HG02970 (cell line): ENCODE data around the gene ZFAND3.

Experiments
- ATAC-seq: cut with Tn5 transposase; IDR thresholded peaks from one replicate; pipeline ENCODE4 v1.9.1; 2021; ENCODE audit warnings: mild to moderate bottlenecking, moderate library complexity, moderate number of reproducible peaks; ENCODE audit not compliant: unreplicated experiment, low FRiP score

ZFAND3 gene

DNA sequence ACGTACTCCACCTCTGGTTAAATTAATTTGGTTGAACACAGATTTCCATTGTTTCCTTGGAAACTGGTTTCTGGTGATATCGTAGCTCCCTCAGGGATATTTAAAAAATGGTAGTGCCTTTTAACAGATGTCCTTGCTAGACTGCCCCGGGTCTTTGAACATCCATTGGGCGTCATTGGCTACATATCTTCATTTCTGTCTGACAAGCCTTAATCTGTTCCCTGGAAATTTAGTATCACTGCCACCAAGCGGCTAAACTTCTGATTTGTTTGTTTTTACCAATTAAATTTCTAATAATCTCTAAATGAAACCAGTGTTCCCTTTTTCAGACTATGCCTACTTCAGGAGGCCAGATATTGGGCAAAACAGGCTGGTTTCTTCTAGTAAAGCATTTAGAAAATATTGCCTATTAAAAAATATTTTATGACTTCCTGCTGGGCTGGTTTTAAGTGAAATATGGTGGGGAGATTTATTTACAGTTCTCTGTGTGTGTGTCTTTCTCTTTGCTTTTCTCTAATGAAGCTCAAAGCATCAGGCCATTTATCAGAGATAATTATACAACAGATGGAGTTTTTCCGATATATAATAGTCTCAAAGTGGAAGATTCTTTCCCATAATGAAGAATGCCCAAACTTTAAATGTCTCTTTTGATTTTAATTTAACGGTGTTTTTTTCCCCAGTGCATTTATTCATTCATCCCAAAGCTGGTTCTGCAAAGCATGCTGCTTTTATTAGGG, 249.5 kb downstream of the ZFAND3 start:
- no peak for ATAC-seq

DNA sequence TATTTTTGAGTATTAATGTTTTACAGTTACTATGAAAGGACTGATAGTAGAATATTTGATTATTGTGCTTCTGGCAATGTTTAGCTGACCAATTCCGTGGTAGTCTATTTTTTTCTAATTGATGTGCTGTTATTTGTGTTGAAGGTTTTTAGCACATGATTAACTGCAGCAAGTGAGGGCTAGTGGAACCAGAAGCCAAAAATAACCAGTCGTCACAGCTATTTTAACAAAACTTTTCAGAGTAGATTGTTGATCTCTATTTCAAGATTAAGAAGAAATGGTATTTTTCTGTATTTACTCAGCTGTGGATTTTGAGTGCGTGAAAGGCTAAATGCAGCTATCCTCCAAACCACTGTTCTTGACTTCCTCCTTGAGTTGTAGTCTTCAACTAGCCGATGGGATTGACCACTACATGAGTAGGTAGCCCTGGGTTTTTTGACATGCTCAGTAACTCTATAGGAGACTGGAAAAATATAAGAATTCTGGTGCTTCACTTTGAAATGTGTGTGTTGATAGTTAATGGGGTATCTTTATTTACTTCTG, 258.0 kb downstream of the ZFAND3 start:
- no peak for ATAC-seq

DNA sequence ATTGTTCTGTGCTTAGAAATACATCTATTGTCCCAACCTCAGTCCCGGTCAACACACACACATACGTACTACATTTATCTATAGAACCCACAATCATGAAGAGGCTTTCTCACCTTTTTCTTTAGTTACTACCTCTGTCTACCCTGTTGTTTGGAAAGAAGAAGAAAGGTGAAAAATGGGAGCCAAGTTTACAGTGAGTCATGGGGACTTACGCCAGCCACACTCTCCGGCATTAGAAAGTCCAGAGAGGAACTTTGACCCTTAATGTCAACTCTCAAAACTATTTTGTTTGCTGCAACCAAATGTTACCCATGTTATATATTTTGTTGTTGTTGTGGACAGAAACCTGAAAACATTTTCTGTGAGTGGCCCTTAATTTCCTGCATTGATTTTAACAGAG, 259.1 kb downstream of the ZFAND3 start:
- no peak for ATAC-seq

DNA sequence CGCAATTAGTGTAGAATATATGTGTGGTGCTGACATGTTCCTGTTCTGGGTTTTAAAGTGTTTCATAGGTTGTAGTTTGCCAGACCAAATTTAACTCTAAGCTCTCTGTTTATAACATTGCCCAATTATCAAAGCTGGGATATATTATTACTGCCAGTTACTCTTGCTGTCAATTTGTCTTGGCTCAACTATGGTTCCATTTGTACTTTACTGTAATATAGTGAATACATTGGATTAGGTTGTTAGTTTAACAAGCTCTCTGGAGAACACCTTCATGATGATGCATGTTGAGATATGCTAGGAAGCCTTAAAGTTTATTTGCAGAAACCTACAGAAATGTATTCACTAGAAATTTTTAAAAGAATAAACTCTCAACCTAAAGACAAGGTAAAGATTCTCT, 259.6 kb downstream of the ZFAND3 start:
- no peak for ATAC-seq

DNA sequence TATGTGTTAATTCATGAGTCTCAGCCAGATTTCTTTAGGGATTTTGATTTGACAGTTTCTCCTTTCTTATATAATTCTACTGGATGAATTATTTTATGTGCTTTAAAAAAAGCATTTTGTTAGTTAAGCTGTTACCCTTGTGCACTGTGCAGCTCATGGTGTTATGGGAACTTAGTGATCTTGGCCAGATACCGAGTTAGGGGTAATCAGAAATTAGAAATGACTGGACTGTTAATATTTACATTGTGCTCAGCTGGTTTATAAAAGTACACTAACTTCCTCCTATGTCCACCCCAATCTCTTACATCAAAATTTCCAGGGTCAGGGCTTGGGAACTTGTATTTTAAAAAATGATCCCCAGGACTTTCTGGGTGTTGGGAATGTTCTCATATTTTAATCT, 260.0 kb downstream of the ZFAND3 start:
- ATAC-seq, result no peak

DNA sequence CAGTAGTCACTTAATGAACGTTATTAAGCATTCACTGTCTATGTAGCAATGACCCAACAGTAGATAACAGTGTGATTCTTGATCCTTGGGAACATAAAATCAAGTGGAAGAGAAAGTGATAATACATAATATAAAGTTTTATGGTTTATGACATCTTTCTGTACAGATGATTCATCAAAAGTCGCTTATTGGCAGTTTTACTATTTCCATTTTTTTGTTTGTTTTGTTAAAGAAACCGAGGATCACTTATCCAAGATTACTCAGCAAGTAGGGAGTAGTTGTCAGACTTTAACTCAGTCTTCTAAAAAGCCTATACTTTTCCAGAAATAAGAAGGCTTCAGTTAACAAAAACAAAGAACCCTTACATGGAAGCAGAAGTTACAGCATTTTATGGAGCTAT, 260.8 kb downstream of the ZFAND3 start:
- no peak for ATAC-seq

DNA sequence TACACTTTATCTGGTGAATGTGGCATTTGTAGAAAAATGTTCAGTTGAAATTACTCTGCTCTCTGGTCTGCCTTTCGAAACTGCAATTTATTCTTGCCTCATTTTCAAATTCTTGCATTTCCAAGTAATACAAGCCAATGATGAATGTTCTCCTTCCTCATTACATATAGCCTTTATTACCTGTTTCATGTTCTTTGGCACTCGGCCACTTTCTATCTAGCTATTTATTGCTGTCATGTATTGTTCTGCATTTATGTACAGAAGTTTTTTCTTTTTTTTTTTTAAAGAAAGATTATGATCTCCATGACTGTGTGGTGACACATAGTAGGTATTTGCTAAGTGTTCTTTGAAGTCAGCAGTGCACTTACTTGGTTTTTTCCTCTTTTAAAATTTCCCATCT, 261.4 kb downstream of the ZFAND3 start:
- no peak for ATAC-seq

DNA sequence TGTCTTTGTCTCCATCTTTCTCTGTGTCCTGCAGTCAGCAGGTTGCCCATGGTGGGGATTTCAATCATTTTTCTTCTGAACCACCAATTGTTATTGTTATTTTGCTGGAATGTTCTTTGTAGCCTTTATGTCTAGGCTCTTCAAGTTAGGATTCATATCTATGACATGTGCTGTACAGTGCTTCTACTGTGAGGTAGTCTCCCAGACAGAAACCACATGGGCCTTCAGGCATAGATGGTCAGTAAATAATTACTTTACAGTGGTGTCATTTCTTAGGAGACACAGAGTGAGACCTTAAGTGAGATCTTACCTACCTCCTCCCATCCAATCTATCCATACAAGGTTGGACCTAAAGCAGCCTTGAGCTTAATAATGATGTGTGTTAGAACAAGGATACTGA, 265.5 kb downstream of the ZFAND3 start:
- no peak for ATAC-seq

DNA sequence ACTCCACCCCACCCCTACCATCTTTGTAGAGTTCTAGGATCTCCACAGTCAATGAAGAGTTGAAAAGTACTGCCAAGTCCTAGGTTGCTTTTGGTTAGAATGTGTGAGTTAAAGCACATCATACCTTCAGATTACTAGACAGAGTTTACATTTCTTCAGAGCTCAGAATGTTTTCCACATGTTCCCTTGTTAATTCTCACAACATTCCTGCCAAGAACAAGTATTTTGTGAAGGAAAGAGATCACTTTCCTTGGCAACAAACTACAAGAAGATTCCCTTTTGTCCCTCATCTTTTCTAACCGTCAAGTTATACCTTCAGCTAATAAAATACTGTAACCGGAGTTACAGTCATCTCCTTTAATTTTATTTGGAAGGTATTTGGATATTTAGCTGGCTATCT, 266.8 kb downstream of the ZFAND3 start:
- no peak for ATAC-seq

DNA sequence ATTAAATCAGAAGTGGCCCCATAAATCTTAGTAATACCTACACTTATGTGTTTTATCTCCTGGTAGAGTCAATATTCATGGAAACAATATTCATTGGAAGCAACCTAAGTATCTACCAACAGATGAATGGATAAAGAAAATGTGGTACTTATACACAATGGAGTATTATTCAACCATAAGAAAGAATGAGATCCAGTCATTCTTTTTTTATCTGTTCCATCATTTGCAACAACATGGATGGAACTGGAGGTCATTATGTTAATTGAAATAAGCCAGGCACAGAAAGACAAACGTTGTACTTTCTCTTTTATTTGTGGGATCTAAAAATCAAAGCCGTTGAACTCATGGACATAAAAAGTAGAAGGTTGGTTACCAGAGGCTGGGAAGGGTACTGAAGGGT, 268.5 kb downstream of the ZFAND3 start:
- no peak for ATAC-seq

DNA sequence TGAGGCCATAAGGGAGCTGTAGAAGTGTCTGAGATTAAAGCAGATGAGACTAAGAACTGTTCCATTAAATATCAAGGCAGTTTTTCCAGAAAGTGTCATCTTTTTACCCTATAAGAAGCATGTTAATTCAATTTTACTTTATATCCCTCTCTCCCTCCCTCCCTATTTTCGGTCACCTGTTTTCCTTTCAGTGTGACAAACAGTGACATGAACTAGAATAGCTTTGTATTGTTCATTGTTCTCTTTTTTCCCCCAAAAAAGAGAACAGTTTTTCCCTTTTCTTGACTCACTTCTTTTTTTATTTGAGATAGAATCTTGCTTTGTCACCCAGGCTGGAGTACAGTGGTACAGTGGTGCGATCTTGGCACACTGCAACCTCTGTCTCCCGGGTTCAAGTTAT, 269.3 kb downstream of the ZFAND3 start:
- no peak for ATAC-seq

DNA sequence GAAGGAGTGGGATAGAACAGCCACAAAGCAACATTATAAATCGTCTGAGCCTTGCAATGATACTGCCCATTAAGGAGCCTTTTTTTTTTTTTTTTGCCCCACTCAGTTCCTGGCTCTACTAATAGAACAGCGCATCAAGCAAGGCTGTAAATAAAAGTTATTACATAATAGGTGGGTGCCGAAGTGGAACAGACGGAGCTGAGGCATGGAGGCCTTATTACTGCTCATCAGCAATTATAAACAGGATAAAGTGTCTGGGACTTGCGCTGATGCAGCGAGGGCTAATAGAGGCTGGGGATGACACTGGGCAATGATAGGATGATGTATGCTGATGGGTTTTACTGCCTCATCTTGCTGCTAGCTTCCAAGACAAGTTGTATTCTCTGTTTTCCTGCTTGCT, 272.1 kb downstream of the ZFAND3 start:
- no peak for ATAC-seq

DNA sequence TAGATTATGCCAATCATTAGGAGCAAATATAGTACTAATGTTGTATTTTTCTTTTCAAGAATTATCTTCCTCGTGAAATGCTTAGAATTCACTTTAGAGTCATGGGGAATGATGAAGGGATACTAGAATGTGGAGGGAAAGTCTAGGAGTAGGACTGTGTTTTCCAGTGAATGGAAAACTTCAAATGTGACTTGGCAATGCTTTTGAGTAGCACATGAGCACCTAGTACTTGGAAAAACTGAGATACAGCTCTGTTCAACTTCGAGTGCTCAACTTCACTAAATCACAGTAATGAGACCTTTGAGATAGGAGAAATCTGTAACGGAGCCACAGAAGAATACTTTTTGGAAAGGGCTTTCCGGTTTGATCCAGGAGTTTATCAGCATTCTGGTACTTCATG, 272.9 kb downstream of the ZFAND3 start:
- ATAC-seq, result no peak

DNA sequence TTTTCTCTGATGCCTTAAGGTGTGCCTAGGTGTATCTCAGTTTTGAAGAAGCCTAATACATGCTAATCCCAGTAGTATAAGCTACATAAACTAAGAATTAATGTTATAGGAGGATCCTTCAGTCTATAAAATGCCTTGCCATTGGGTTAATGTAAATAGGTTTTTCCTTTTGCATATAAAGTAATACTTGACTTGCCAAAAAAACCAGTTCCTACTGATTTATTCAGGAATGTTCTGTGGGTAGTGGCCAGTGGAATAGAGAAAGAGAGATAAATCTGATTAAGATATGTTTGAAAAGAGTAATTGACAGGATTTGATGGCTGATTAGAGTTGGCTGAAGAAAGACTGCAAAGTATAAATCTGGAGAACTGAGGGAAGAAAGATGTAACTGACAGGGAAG, 273.4 kb downstream of the ZFAND3 start:
- no peak for ATAC-seq

DNA sequence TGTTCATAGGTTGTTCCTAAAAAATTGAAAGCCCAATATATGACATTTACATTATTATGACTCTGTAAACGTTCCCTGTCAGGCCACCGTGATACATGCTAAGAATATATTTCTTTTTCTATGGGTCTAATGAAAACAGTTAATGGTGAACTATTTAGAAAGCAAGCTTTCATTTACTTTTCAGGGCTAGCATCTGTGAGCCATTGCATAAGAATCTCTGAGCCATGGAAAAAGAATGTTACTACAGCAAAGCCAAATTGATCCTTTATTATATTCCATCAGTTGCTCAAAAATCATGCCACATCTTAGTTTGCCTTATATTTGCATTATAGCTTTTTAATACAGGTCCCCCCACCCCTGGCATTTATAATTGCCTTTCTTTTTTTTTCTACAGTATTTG, 275.5 kb downstream of the ZFAND3 start:
- ATAC-seq, result no peak

DNA sequence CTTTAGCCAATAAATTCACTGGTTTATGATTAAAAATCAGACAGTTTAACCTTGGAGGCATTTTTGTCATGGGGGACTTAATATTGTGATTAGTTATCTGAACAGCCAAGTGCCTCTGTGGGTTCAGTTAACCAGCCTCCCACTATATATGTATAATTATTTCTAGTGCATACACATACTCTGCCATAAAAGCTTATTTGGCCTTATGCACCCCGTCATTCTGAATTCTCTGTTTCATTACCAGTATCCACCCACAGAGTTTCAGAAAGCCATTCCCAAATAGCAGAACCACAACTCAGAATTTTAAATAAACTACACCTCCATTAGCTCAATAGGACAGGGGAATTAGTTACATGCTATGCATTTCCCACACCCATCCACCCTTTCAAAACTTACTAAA, 279.7 kb downstream of the ZFAND3 start:
- ATAC-seq, result no peak

DNA sequence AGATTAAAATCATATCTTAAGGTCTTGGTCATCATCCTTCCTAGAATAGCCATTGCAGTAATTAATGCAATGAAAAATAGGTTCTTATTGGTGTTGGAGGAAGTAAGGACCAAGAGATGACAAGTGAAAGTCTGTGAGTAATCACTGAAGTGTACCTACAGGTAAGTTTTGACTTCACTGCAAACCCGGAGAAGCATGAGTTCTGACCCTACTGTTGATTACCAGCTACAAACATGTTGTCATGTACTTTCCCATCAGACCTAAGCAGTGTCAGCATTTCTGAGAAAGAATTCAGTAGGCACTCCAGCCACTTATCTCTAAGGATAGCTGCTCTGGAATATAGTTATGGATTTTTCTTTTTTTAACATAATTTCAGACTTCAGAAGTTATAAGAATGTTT, 280.9 kb downstream of the ZFAND3 start:
- no peak for ATAC-seq

DNA sequence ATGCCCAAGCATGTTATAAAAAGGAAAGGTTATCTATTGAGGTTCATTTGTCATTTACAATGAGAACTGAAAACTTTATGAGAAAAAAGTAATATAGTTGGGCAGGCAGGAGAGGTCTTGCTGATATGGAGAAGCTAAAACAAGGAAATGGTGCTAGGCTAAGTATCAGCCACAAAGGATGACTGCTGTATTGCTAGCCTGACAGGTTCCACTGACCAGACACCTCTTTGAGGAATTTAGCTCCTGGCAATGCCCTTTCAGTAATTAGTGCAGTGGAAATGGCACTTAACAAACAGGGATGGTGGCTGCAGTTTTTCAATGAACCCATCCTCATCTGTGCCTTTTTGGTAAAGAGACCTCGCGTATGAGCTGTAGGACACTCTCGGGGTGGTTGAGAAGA, 284.4 kb downstream of the ZFAND3 start:
- no peak for ATAC-seq

DNA sequence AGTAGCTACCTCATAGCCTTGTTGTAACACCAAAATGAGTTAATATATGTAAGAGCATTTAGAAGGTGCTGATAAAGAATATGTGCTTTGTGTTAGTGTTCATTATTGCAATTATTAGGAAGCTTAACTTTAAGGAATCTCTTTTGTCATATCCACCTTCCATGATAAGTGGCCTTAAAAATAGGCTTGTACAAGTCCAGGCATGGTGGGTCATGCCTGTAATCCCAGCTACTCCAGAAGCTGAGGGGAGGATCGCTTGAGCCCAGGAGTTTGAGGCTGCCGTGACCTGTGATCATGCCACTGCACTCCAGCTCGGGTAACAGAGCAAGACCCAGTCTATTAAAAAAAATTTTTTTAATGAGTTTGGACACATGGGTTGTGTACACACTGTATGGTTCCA, 285.5 kb downstream of the ZFAND3 start:
- no peak for ATAC-seq

DNA sequence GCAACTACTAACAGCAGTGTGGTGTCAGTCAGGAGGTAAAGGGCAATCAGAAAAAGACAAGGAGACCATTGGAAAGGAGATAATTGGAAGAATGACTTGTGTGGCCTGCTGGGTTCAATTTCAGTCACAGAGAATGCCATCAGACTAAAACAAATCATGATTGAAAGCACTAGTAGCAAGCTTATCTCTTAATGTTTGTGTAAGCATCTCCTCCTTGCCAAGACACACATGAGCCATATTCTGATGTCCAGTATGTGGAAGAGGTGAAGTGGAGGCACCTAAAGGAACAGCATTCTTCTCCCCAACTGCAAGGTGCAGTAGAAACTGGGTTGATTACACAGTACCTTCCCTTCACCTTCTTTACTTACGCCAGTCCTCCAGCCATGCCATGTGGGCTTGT, 287.5 kb downstream of the ZFAND3 start:
- no peak for ATAC-seq

DNA sequence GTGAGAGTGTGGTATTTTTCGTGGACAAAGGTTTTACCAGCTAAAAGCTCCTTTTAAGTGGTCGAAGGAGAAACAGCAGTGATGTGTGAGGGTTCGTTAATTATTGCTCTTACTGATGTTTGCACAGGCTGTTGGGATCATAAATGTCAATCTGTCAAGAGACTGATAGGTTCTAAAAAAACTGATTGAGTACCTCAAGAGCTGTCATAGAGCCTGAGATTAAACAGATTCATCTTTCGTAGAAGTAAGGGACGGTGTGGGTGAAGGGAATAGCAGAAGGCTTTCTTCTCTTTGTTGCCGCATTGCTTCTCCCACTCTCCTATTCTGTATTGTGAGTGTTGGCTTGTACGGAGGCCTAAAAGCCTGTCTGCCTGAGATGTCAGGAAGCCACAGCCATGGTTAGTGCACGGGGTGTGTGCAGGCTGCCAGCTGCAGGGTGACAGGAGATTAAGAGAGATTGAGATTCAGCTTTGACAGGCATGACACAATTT, 291.0 kb downstream of the ZFAND3 start:
- ATAC-seq, result no peak

DNA sequence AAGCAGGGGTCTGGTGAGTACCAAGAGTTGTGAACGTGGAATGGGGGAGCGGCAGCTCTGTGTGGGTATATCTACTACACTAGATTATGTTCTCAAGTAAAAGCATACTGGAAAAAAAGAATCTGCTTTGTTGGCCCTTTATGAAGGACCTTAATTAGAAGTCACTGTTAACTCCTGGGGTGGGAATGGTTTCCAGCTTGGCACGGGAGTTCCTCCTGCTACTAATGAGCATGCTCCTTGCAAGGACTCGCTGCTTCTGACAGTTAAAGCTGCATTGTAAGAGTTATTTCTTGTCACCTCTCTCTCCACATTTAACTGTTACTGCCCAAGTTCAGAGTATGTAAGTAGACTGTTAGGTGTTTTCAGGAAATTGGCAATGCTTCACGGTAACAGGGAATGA, 292.7 kb downstream of the ZFAND3 start:
- ATAC-seq, result no peak
